Right lobe of liver (tissue), 4 donors: Measurements from ENCODE around the gene FCHSD1.

Experiments used
- CTCF ChIP-seq, 4 donors: fragments of 200-600 bp in 3 of 4; fragments of 450-650 bp in 1 of 4; IDR thresholded peaks; one replicate each; pipeline versions ENCODE4 v1.5.1 to v1.8.0; 2016 to 2022; ENCODE audit warnings: antibody characterized with exemption in 4 of 4, mild to moderate bottlenecking in 2 of 4
- POLR2A ChIP-seq: fragments of 450-650 bp; IDR thresholded peaks from one replicate; pipeline ENCODE4 v1.6.1; 2017; ENCODE audit warnings: antibody characterized with exemption, mild to moderate bottlenecking
- donor health status: DM: no; HTN: no; CAD: no.
- donor health status: DM: no; HTN: no; CAD: no.
- donor health status: DM: no; HTN: yes; CAD: no.

GRCh38 chr5:141650851-141651727 is at the start of gene FCHSD1:
- TF ChIP-seq POLR2A, result peak; percentile 13
- peak in 1 of 4 donors; percentile 16 for TF ChIP-seq CTCF (IDR thresholded peaks at IDR 0.05)
